Psoas muscle (tissue), 8 donors: Measurements from ENCODE around the gene INAFM2. TPM values are rescaled to one million over a fixed set of nuclear protein-coding genes. Genes with fewer than 3 reads are reported as not detected.

Experiments
- ATAC-seq, 4 donors: fragments of 200-7000 bp; cut with Tn5 transposase; one replicate each; pipeline ENCODE4 v1.9.1; 2020; ENCODE audit warnings: moderate library complexity in 3 of 4, mild to moderate bottlenecking in 2 of 4
- DNase-seq, 2 donors: peaks; one replicate each; pipeline ENCODE4 v3.0.0-alpha.2; 2020
- H3K27ac ChIP-seq: fragments of 200-600 bp; one replicate; pipeline ENCODE4 v1.8.0; 2022
- H3K27me3 ChIP-seq, 3 donors: fragments of 200-600 bp in 1 of 3; one replicate each; pipeline versions ENCODE4 v1.6.1 to v1.8.0; 2013 to 2022; ENCODE audit warnings: low read length in 2 of 3, mild to moderate bottlenecking in 2 of 3, moderate library complexity in 1 of 3; ENCODE audit not compliant: insufficient read depth in 3 of 3
- H3K36me3 ChIP-seq, 2 donors: fragments of 200-600 bp in 1 of 2; one replicate each; pipeline versions ENCODE4 v1.6.1 to v1.8.0; 2013 to 2022; ENCODE audit warnings: low read depth in 1 of 2, mild to moderate bottlenecking in 1 of 2, moderate library complexity in 1 of 2; ENCODE audit not compliant: insufficient read depth in 1 of 2
- H3K4me1 ChIP-seq: fragments of 200-600 bp; one replicate; pipeline ENCODE4 v1.8.0; 2022
- H3K4me3 ChIP-seq: fragments of 200-600 bp; one replicate; pipeline ENCODE4 v1.8.0; 2022; ENCODE audit warnings: mild to moderate bottlenecking
- H3K9me3 ChIP-seq: fragments of 200-600 bp; one replicate; pipeline ENCODE4 v1.8.0; 2022
- WGBS, 3 donors: extraction: QIAGEN DNeasy Blood & Tissue Kit; methylation state at CpG; one replicate each; pipeline versions ENCODE4 v1.1.6 to v1.1.7; 2013; 5-methylcytosine and 5-hydroxymethylcytosine counted together
- intact Hi-C, 2 donors: fragments of 100-400 bp; cut with DNase I; formaldehyde crosslinking; loops; one replicate each; pipeline versions ENCODE4 v1.11.0 to v1.14.2; 2022
- polyA plus RNA-seq, 3 donors: library from polyadenylated mRNA; stranded (reverse); fragments of 200-250 nt; gene quantifications; one replicate each; pipeline ENCODE4 v1.2.3, GENCODE V29; 2013
- total RNA-seq, 4 donors: library from RNA; stranded (reverse); fragmentation: NEBNext Ultra II Directional in 2 of 4; extraction: Animal tissue kit (Norgen Biotek cat#: 25700) in 2 of 4; gene quantifications; one replicate each; pipeline versions ENCODE4 v1.2.1 to v1.2.4, GENCODE V29; 2021 to 2023
- TF ChIP-seq, protein P1 (sequence below): fragments of 200-600 bp; IDR thresholded peaks from one replicate; pipeline ENCODE4 v1.8.0; 2022; ENCODE audit warnings: antibody characterized with exemption
- donor health status: healthy with polysubstance abuse.
- donor health status: DM: no; HTN: no; CAD: no; lungs with moderate emphysema.
- donor health status: Bipolar disorder and iron deficiency.
- donor health status: healthy.
- donor health status: DM: yes; HTN: yes; CAD: no.
- donor health status: DM: no; HTN: no; CAD: no.
- donor health status: DM: no; HTN: no; CAD: no.
- donor health status: DM: yes; HTN: yes; CAD: no.

Gene INAFM2
- total and polyA plus RNA-seq, 7 donors, result 5.8 to 32.4 (median 22.3) TPM

DNA sequence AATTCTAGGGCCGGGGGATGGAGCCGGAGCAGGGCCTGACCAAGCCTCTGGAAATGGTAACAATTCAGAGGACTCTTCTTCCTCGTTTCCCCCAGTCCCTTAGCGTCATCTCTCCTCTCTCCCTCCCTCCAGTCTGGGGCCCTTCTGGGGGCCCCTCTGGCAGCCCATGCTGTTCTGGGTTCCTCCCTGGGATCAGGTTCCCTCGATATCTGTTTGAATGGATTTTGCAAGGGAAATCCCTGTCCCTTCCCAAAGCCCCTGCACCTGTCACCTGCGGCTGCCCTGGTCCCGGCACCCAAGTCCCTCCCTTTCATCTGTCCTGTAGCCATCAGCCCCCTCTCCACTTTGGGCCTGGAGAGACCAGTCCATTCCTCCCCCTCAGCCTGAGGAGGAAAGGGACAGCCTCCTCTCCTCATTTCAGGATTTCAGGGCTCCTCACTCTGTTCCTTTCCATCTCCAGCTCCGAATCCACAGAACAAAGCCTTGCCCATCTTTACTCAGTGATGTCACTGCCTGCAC, 14.1 kb upstream of the INAFM2 start:
- Histone ChIP-seq H3K27ac (no peak overlapping the region), H3K9me3 (no peaks in the 10 kb centered on the region), H3K27me3 (no peaks in the 10 kb centered on the region), H3K36me3 (no peaks in the 10 kb centered on the region), H3K4me1 (no peaks in the 10 kb centered on the region), H3K4me3 (no peak overlapping the region)
- ATAC-seq (no peak), DNase-seq (no peak)
- WGBS, 3 donors, result 76 to 81% (median 79%) methylated on average over 6 to 8 of the region's 8 CpGs
- TF ChIP-seq, protein P1, sequence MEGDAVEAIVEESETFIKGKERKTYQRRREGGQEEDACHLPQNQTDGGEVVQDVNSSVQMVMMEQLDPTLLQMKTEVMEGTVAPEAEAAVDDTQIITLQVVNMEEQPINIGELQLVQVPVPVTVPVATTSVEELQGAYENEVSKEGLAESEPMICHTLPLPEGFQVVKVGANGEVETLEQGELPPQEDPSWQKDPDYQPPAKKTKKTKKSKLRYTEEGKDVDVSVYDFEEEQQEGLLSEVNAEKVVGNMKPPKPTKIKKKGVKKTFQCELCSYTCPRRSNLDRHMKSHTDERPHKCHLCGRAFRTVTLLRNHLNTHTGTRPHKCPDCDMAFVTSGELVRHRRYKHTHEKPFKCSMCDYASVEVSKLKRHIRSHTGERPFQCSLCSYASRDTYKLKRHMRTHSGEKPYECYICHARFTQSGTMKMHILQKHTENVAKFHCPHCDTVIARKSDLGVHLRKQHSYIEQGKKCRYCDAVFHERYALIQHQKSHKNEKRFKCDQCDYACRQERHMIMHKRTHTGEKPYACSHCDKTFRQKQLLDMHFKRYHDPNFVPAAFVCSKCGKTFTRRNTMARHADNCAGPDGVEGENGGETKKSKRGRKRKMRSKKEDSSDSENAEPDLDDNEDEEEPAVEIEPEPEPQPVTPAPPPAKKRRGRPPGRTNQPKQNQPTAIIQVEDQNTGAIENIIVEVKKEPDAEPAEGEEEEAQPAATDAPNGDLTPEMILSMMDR, result no peak
- intact Hi-C loops, result no loop called here

DNA sequence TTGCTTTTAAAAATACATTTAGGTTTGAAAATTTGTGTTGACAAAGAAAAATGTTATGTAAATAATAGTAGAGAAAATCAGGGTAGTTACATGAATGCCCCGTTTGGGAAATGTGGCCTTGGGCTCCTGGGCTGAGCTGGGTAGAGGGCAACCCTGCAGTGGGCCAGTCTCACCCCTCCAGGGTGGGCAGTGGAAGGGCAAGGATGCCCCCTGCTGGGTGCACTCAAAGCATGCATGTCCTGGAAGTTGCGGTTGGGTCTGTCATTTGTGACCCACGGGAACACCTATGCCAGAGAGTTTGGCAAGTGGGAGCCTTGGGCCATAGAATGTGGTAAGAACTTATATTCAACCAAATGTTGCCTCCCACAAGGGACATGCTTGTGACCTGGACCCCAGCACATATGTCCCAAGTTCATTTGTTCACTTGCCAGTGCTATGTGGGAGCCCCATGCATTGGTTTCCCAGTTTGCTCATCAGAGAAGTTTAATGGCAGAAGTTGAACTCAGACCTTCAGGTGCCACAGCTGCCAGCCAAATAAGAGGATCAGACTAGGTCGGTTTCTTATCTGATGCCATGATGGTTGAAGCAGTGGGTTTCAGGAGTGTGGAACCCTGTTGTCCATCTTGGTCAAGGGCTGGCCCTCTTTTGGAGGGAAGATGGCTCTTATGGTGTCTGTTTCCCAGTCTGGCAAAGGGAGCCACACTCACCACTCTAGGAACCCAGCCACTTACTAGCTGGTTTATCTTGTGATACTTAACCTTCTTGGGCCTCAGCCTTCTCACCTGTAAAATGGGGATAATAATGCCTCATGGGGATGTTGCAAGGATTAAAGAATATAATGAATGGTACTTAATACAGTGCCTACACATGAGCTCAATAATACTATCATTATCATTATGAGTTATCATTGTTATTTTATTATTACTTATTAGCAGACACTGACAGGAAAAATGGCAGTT, 13.2 kb upstream of the INAFM2 start:
- peak; percentile 56 to 68 (median 63) for ATAC-seq
- intact Hi-C loops, result loop anchor here in 1 of 2 donors (1.0 kb wide), 1 partner anchor 31 kb away; no protein-coding TSS in a partner anchor
- DNase-seq, result peak in 1 of 2 donors; percentile 35
- Histone ChIP-seq H3K4me3 (no peak overlapping the region), H3K4me1 (no peaks in the 10 kb centered on the region), H3K27ac (no peak overlapping the region), H3K36me3 (no peaks in the 10 kb centered on the region), H3K27me3 (no peaks in the 10 kb centered on the region), H3K9me3 (no peaks in the 10 kb centered on the region)
- TF ChIP-seq, protein P1, result peak; percentile 61
- WGBS, 3 donors, result 25 to 42% (median 33%) methylated on average over 4 of the region's 4 CpGs

DNA sequence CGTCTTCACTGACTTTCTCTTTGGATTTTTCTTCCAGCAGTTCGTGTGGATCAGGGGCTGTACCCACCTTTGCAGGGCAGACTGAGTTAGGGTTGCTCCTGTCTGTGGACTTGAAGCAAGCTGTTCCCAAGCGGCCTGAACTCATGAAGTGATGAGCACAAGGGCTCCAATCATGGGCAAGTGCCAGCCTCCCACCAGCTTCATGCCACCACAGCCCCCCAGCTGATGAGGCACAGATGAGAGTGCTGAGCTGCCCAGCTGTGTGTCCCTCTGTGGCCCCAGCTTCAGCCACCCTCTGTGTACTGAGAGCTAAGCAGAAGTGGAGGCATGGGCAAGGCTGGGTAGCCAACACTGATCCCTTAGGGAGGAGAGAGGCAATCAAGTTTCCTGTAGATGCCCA, 12.5 kb upstream of the INAFM2 start:
- no peaks in the 10 kb centered on the region for H3K36me3 ChIP-seq
- intact Hi-C loops, result loop anchor here in 1 of 2 donors (1.0 kb wide), 1 partner anchor 32 kb away; no protein-coding TSS in a partner anchor
- no peak for ATAC-seq
- H3K27ac ChIP-seq, result no peak overlapping the region
- no peak for DNase-seq
- TF ChIP-seq, protein P1, result no peak
- WGBS, 3 donors, result 56 to 68% (median 66%) methylated on average over 3 of the region's 3 CpGs
- H3K27me3 ChIP-seq, result no peaks in the 10 kb centered on the region
- H3K4me1 ChIP-seq, result no peaks in the 10 kb centered on the region
- H3K9me3 ChIP-seq, result no peaks in the 10 kb centered on the region
- H3K4me3 ChIP-seq, result no peak overlapping the region

DNA sequence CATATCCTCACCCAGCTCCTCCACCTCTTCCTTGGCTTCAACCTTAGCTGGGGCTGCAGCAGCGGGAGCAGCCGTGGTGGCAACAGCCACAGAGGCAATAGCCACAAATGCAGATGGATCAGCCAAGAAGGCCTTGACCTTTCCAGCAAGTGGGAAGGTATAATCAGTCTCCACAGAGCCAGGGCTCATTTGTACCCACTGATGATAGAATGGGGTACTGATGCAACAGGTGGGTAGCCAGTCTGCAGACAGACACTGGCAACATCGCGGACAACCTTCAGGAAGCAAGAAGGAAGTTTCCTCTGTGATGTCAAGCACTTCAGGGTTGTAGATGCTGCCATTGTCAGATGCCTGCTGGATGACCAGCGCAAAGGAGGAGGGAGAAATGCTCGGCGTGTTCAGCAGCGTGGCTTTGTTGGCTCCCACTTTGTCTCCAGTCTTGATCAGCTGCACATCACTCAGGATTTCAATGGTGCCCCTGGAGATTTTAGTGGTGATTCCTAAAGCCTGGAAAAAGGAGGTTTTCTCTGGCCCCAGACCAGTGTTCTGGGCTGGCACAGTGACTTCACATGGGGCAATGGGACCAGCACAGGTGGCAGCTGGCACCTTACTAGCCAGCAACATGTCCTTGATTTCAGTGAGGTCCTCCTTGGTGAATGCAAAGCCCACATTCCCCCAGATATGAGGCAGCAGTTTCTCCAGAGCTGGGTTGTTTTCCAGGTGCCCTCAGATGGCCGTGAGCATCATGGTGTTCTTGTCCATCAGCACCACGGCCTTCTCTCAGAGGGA, 10.9 kb upstream of the INAFM2 start:
- ATAC-seq, result no peak
- Histone ChIP-seq H3K4me1 (no peaks in the 10 kb centered on the region), H3K27me3 (no peaks in the 10 kb centered on the region), H3K27ac (no peak overlapping the region), H3K36me3 (no peaks in the 10 kb centered on the region), H3K9me3 (no peaks in the 10 kb centered on the region), H3K4me3 (no peak overlapping the region)
- intact Hi-C loops, result no loop called here
- TF ChIP-seq, protein P1, result no peak
- 73 to 84% (median 79%) methylated on average over 10 of the region's 10 CpGs for WGBS, 3 donors
- DNase-seq, result no peak
